NCI-H146 treated with DMSO at 0.1 percent for 48 hours (cell line): Measurements from ENCODE around the gene BAMBI.
A peak's percentile ranks its signal among the peaks of the same experiment; 100 is the strongest.

Experiments
- DNase-seq: peaks from one replicate; lab custom pipeline; 2025; ENCODE audit not compliant: unreplicated experiment; lab: John Stamatoyannopoulos, UW

Gene BAMBI

DNA sequence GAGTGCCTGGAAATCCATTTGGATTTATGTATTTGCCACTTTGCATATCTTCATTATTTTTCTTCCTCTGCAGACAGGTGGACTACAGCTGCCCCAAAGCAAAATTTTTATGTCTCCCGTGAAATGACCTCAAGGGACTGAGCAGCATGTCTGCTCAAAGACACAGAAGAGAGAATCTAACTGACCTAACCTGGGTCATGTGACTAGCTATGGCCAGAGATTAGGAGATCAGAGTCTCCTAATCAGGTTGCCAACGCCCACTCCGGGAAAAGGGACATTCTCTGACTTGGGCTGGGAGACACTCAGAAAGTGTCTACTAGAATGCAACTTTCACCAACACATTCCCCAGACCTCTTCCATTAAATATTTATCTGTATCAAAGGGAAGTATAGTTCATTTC lies 2.5 kb upstream of the BAMBI start:
- no peak for DNase-seq

DNA sequence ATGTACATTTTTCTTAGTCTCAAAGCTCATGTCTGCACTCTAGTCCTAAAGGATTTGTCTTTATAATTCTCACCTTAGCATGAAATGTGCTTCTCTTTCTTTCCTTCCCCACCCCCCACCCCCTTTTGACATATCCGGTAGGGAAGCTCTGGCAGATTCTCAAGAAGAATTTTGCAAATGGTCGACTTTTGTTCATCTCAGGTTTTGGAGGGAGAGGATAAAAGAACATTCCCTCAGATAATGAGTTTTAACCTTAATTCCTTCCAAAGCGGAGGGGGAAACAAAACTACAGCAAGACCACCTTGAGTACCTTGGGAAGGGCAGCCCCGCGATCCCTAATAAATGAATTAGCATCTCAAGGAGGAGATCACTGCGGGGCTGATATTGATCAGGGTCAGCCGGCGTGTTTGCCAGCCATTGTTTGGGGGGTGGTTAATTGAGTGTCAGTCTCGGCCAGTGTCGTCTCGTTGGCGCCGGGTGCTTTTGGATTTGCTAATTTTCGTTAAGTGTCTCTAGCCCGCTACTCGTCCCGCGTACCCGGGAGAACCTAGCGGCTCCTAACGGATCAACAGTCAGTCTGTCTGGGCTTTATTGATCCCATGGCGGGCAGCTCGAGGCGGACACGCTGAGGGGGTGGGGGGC lies 874 bp upstream of the BAMBI start:
- no peak for DNase-seq

DNA sequence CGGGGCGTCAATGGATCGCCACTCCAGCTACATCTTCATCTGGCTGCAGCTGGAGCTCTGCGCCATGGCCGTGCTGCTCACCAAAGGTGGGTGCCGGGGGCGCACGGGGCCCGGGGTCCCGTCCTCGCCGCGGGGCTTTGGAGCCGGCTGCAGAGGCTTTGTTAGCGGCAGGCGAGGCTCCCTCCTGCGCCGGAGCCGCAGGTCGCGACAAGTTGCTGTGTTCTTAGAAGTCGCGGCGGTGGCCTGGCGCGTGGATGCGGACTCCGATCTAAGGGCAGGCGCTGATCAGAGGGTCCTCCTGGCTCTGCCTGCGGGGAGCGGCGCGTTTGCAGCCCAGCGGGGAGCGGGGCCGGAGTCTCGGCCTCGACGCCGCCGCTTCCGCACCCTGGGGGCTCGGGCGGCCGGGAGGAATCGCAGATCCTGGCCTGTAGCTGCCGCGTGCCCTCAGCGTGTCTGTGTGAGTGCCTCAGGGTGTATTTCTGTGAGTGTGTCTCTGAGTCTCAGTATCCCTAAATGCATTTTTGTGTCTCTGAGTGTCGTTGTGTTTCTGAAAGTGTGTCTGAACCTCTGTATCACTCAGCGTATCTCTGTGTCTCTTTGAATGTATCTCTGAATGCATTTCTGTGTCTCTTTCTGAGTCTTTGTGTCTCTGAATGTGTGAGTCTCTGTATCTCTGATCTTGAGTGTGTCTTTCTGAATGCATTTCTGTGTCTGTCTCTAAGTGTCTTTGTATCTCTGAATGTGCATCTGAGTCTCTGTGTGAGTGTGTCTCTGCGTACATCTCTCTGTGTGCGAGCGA lies 766 bp downstream of the BAMBI start:
- DNase-seq = peak; percentile 51

DNA sequence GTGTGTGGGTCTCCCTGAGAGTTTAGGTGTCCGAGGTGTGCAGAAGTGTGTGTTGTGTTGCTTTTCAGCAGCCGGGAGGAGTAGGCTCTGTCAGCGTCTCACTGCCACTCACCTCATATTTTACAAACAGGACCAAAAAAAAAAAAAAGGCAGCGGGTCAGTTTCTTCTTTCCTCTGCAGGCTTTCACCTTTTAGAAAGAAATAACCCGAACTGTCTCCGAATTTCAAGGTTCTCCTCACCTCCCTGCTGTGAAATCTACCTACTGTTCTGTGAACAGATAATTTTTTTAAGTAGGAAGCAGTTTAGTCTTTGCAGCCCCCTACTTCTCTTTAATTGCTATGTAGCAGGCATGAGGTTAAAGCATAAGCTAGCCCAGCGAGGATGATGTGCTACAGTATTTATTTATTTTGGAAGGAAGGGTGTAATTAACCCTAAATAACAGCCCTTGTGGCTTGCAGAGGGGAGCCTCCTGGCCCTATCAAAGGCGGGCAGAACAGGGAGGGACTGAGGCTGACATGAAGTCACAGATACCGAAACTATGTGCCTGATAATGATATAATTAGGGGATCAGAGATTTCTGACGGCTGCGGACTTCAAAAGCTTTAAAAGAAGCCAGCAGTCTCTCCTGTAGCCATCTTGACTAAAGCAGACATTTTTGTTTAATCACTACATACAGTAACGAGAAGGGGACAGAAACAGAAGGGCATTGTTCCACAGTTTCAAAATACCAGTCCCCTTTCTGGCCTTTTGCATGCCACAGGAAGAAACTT lies 1.6 kb downstream of the BAMBI start:
- DNase-seq = peak; percentile 78

DNA sequence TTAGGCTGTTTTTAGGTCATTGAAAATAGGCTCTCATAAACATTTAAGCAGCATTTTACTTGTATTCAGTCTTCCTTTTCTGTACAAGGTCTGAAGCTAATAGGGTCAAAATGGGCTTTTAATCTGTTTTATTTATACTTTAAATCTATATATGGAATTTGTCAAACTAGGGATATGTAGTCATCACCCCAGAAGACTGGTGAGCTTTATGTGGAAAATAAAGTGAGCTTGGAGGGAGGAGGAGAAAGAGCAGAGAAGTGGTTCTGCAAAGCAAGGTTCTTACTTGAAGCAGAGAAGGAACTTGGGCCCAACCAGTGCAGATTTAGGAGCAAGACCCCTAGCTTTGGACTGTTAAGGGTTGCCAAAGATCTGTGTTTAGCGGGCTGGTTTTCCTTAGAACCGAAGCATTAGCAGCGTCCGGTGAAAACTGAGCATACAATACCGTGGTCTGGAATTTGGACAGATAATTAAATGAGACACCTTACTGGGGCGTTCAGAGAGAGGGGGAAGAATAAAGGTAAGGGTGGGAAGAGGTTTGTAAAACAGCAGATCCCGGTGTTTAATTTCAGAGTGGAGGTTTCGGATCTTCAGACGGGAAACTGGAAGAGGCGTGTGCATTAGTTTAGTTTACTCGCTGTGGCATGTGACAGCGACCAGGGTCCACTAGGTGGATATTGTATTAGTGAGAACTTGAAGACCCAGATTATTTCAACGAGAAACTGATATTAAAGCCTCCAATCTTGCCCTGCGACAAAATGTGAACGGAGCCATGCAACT lies 2.4 kb downstream of the BAMBI start:
- DNase-seq = no peak

DNA sequence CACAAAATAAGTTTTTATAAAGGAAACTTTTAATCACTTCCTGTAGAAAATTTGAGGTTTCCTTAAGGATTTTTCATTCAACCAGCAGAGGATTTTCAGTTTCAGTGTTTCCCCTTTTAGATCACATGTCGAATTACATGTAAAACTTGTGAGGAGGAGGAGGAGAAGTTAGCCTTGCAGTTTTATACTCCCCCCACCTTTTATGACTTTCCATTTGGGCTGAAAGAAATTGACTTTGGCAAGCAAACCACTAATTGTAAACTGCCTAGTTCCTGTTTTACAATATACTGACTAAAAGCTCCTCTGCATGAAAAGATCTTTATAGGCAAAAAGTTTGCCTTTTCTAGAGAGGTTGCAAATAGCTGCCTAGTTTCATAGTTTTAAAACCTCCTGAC lies 3.0 kb downstream of the BAMBI start:
- no peak for DNase-seq

DNA sequence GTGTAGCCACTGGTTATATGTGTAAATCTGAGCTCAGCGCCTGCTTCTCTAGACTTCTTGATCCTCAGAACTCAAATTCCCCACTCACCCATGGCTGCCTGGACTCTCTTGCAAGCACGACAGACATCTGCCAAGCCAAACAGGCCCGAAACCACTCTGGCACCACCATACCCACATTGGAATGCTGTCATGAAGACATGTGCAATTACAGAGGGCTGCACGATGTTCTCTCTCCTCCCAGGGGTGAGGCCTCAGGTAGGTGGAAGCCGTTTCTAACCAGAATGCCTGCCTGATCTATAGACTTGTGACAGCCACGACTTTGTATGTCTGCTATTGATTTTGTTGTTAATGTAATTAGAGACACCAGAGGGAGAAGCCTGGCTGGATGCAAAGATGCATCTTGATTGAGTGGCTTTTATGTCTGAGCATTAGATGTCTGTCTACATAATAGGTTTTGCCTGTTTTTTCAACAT lies 4.0 kb downstream of the BAMBI start:
- DNase-seq = no peak

DNA sequence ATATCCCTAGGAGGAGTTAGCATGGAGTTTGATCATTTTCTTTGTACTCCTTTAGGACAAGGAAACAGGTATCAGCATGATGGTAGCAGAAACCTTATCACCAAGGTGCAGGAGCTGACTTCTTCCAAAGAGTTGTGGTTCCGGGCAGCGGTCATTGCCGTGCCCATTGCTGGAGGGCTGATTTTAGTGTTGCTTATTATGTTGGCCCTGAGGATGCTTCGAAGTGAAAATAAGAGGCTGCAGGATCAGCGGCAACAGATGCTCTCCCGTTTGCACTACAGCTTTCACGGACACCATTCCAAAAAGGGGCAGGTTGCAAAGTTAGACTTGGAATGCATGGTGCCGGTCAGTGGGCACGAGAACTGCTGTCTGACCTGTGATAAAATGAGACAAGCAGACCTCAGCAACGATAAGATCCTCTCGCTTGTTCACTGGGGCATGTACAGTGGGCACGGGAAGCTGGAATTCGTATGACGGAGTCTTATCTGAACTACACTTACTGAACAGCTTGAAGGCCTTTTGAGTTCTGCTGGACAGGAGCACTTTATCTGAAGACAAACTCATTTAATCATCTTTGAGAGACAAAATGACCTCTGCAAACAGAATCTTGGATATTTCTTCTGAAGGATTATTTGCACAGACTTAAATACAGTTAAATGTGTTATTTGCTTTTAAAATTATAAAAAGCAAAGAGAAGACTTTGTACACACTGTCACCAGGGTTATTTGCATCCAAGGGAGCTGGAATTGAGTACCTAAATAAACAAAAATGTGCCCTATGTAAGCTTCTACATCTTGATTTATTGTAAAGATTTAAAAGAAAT lies 4.8 kb downstream of the BAMBI start:
- no peak for DNase-seq

DNA sequence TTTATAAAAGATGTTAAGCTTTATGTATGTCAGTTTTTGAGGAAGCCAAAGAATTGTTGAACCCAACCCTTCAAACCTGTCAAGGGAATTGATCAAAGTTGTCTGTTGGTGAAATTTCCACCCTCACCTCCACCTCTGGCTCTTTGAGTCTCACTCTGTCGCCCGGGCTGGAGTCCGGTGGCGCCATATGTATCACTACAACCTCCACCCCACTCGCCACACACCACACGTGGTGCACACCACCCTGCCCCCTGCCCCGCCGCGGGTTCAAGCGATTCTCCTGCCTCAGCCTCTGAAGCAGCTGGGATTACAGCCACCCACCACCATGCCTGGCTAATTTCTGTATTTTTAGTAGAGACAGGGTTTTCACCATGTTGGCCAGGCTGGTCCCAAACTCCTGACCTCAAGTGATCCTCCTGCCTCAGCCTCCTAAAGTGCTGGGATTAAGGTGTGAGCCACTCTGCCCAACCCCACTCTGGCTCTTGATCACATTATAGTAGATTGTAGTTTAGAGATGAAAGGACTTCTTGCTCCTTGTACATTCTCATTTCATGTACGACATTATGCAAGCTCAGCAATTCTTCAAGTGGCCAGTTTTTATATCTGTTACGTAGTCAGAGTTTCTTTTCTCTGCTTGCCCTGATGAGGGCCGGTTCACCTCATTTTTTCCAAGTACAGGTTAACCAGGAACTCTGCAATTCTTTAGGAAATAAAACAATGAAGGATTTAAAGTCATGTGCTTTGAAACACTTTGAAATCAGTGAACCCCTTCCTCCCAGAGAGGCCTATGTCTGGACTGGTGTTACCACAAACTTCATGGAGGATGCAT lies 7.0 kb downstream of the BAMBI start:
- no peak for DNase-seq

DNA sequence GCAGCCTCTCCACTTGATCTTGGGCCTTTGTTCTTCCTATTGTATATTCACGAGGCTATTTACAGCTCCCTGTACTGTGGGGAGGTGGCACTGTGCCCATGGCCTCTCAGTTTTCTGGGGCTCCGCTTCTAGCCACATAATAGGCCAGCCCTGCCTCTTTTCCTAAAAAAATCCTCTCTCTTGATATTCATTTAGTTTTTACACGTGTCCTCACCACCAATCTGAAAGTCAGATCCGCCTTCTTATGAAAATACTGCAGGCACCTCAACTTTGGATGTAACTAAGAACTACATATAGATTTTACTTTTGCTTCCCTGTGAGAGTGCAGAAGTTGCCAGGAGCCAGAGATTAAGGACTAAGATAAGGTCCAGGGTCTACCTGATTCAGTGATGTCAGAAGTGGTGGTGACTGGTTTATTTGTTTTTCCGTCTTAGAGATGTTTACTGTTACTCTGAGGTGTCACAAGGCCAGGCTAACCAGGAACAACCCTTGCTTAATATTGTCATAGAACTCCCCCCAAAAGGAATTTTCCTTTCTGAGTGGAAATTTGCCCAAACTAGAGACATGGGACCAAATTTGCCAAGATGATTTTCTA lies 7.8 kb downstream of the BAMBI start:
- no peak for DNase-seq

DNA sequence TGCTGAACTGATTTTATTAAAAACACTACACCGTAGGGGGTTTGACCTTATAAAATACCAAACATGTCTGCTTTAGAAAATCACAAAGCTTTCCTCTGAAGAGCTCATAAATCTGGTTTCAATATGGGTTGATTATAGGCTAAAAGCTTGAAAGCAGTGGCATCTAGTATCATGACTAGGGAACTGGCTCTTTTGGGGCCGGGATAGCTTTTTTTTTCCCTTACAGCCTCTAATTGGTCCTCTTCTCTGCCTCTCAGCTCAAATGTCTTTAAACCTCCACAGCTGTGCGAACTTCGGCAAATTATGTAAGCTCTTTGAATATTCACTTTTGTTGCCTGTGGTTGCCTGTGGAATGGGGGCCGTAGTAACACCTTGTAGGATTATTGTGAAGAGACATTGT lies 8.4 kb downstream of the BAMBI start:
- DNase-seq = no peak

DNA sequence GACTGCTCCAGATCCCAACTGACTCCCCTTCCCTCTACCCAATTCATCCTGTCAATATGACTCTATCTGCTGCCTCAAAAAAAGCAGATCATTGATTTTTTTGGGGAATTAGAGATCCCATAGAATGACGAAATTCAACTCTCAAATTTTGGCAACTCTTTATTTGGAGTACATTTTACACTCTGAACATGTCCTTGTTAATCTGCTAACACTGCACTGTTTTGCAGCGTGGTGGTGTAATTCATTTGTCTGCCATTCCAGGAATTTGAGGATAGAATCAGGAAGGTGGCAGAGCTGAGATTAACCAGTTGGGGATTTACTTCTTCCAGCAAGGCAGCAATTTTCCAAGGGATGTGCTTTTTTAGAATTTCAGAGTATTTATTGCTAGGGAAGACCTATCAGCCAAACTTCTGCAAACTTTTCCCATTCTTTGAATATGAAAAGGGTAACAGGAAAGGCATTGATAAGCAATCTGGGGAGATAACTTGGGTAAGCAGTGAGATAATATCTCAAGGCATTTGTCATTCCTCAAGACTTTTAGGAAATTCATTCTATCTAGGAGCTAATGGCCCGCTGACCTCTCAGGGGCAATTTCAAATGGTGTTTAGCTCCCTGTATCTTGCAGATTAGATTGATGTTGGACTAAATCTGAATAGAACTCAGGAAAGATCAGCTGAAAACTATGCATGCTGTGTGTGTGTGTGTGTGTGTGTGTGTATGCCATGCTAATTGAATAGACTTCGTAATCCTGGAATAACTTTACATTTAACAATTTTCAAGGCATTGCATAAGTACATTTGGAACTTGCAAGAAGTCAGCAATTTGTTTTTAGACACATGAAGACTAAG lies 9.7 kb downstream of the BAMBI start:
- no peak for DNase-seq

DNA sequence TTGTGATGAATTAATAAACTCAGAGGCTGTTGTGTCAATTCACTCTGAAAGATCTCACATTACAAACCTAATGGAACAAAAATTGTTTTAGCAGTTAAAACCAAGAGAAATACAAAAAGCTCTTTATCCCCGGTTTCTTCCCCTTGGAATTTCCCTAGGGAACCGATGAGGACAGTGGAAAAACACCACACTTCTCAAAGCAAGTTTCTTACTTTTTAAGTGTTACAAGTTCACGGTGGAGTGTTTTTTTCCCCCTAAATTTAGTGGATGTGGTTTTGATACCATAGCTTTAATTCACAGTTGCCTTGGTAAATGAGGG lies 10.3 kb downstream of the BAMBI start:
- no peak for DNase-seq

DNA sequence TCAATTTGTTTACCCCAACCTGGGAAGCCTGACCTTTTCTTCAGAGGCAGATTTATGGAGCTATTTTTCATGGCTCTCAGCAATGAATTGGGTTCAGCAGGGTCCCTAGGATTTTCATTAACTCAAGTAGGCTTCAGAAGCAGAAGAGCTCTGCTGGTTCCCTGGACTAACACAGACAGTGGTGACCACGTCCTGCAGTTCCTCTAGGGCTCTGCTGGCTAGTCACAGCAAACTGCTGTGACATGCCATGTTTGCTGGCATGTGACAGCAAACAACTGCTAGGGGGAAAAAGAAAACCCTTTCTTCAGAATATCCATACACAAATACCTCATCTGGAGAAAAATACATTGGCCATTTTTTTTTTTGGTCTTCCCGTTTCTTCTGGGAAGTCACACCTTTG lies 13.2 kb downstream of the BAMBI start:
- DNase-seq = no peak

DNA sequence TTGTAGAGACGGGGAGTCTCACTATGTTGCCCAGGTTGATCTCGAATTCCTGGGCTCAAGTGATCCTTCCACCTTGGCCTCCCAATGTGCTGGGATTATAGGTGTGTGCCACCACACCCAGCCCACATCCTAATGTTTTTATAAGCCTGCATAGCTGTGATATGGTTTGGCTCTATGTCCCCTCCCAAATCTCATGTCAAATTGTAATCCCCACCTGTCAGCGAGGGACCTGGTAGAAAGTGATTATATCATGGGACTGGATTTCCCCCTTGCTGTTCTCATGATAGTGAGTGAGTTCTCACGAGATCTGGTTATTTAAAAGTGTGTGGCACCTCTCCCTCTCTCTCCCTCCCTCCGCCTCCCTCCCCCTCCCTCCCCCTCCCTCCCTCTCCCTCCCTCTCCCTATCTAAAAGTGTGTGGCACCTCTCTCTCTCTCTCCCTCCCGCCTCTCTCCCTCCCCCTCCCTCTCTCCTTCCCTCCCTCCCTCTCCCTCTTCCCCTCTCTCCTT lies 13.9 kb downstream of the BAMBI start:
- no peak for DNase-seq

DNA sequence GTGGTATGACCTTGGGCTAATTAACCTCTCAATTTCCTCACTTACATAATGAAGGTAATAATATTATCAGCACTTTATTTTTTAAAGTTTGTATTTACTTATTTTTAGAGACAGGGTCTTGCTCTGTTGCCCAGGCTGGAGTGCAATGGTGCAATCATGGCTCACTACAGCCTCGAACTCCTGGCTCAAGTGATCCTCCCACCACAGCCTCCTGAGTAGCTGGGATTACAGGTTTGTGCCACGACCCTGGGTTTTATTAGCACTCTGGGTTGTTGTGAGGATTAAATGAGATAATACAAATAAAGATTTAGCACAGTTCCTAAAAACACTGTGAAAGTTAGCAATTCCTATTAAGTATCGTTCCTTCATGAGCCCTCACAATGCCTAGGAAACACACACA lies 14.7 kb downstream of the BAMBI start:
- DNase-seq = no peak

DNA sequence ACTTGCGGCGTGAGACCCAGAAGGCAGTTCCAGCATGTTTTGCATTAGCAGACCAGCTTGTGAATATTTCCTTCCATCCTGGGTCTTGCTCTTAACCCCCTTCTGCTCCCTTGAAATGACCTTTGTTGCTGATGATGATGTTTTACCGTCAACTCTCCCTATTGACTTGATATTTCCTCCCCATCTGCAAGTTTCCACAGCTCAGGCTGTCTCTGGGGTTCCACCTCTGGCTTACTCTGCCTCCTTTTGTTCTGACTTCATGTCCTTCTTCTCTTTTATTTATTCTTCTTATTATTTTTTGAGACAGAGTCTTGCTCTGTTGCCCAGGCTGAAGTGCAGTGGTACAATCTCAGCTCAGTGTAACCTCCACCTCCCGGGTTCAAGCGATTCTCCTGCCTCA lies 17.2 kb downstream of the BAMBI start:
- DNase-seq = no peak

DNA sequence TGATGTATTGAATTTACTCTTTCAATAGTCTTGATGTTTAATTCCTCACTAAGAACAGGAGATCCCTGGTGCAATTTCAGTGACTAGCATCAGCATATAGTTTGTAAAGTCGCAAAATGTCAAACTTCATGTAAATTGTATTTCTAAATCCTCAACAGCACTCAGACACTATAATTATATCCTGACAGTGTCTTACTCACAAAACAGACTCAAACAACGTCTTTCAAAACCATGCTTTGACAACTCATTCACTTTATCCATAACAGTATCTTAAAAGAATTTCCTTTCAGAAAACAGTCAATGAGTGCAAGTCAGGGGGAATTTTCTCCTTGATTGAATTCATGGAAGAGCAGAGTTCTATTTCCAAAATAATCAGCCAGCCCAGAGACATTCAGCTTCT lies 20.8 kb downstream of the BAMBI start:
- no peak for DNase-seq
